K562 (cell line): ENCODE results near the gene MB21D2.

Source experiments
- CTCF ChIP-seq, 3 experiments: IDR thresholded peaks in 2 of 3; conservative IDR thresholded peaks in 1 of 3; 2 replicates each; pipeline ENCODE4 v1.5.1; 2011 to 2012; ENCODE audit warnings: low read length in 3 of 3, mild to moderate bottlenecking in 3 of 3, control low read depth in 2 of 3, improper control_type of control experiment in 1 of 3, inconsistent platforms in 1 of 3, low read depth in 1 of 3, mixed read lengths in 1 of 3, moderate library complexity in 1 of 3; ENCODE audit not compliant: insufficient read depth in 2 of 3
- ETV6 ChIP-seq, 3 experiments: fragments of 150-350 bp in 1 of 3; sonication (generic) in 1 of 3; formaldehyde crosslinking in 1 of 3; IDR thresholded peaks; 2 replicates each; pipeline versions ENCODE4 v1.6.1 to v1.8.0; 2014 to 2022; ENCODE audit warnings: borderline replicate concordance in 2 of 3, low read depth in 2 of 3, antibody characterized with exemption in 1 of 3, low read length in 1 of 3, mild to moderate bottlenecking in 1 of 3, missing genetic modification reagents in 1 of 3
- FOXK1 ChIP-seq: sonication (generic); formaldehyde crosslinking; IDR thresholded peaks from 2 replicates; pipeline ENCODE4 v1.8.0; 2022; ENCODE audit warnings: missing genetic modification reagents, mild to moderate bottlenecking, borderline replicate concordance
- HDAC2 ChIP-seq: fragments of 450-650 bp; IDR thresholded peaks from 2 replicates; pipeline ENCODE4 v1.6.1; 2016; ENCODE audit warnings: mild to moderate bottlenecking
- HIVEP1 ChIP-seq: fragments of 250-450 bp; sonication (Bioruptor Pico); IDR thresholded peaks from 2 replicates; pipeline ENCODE4 v1.4.0; 2020; ENCODE audit warnings: mild to moderate bottlenecking
- HNRNPH1 ChIP-seq: fragments of 200-400 bp; formaldehyde crosslinking; optimal IDR thresholded peaks from 2 replicates; pipeline ENCODE3; 2017; ENCODE audit warnings: low read depth, mild to moderate bottlenecking, low read length, moderate library complexity
- POLR2A ChIP-seq: fragments of 450-650 bp; conservative IDR thresholded peaks from 2 replicates; pipeline ENCODE4 v1.6.1; 2016
- RB1 ChIP-seq: fragments of 450-650 bp; IDR thresholded peaks from 2 replicates; pipeline ENCODE4 v1.6.1; 2017; ENCODE audit warnings: low read depth, mild to moderate bottlenecking
- SAFB ChIP-seq: fragments of 200-400 bp; formaldehyde crosslinking; IDR thresholded peaks from 2 replicates; pipeline ENCODE4 v1.6.1; 2017; ENCODE audit warnings: low read depth, low read length, borderline replicate concordance
- ZMIZ1 ChIP-seq, 2 experiments: fragments of 150-350 bp in 1 of 2; IDR thresholded peaks; 2 replicates each; pipeline ENCODE4 v1.6.1; 2012 to 2016; ENCODE audit warnings: low read depth in 2 of 2, low read length in 2 of 2, mild to moderate bottlenecking in 1 of 2, moderate library complexity in 1 of 2
- ZNF23 ChIP-seq: fragments of 250-450 bp; sonication (Bioruptor Pico); IDR thresholded peaks from 2 replicates; pipeline ENCODE4 v1.4.0; 2020; ENCODE audit warnings: mild to moderate bottlenecking
- ZNF76 ChIP-seq: fragments of 250-450 bp; sonication (Bioruptor Pico); IDR thresholded peaks from 2 replicates; pipeline ENCODE4 v1.4.0; 2020; ENCODE audit warnings: mild to moderate bottlenecking, moderate library complexity, borderline replicate concordance
- ZNF830 ChIP-seq: fragments of 250-450 bp; sonication (Bioruptor Pico); IDR thresholded peaks from 2 replicates; pipeline ENCODE4 v1.5.0; 2021; ENCODE audit warnings: mild to moderate bottlenecking
- TF ChIP-seq, protein P1 (sequence below), 2 experiments: fragments of 450-650 bp in 1 of 2; sonication (generic) in 1 of 2; formaldehyde crosslinking in 1 of 2; IDR thresholded peaks; 2 replicates each; pipeline versions ENCODE4 v1.7.1 to v1.9.0; 2016 to 2022; ENCODE audit warnings: inconsistent platforms in 1 of 2, mild to moderate bottlenecking in 1 of 2, missing genetic modification reagents in 1 of 2

DNA sequence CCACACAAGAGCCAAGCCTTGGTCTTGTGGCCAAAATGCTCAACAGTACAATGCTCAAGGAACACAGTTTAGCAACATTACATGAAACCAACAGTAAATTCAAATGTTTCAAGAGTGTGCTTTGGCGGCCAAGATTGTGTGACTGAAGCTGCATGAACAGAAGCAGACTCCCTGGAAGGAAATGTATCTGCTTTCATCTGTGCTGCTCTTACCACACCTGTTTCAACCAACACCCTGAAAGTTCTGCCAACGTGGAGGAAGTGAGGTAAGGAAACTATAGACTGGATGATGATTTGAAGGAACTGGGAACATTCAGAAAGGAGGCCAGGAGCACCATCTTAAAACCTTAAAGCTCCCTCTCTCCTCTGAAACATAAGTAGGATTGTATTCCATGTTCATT is 55.7 kb downstream of the MB21D2 start:
- TF ChIP-seq, protein P1, sequence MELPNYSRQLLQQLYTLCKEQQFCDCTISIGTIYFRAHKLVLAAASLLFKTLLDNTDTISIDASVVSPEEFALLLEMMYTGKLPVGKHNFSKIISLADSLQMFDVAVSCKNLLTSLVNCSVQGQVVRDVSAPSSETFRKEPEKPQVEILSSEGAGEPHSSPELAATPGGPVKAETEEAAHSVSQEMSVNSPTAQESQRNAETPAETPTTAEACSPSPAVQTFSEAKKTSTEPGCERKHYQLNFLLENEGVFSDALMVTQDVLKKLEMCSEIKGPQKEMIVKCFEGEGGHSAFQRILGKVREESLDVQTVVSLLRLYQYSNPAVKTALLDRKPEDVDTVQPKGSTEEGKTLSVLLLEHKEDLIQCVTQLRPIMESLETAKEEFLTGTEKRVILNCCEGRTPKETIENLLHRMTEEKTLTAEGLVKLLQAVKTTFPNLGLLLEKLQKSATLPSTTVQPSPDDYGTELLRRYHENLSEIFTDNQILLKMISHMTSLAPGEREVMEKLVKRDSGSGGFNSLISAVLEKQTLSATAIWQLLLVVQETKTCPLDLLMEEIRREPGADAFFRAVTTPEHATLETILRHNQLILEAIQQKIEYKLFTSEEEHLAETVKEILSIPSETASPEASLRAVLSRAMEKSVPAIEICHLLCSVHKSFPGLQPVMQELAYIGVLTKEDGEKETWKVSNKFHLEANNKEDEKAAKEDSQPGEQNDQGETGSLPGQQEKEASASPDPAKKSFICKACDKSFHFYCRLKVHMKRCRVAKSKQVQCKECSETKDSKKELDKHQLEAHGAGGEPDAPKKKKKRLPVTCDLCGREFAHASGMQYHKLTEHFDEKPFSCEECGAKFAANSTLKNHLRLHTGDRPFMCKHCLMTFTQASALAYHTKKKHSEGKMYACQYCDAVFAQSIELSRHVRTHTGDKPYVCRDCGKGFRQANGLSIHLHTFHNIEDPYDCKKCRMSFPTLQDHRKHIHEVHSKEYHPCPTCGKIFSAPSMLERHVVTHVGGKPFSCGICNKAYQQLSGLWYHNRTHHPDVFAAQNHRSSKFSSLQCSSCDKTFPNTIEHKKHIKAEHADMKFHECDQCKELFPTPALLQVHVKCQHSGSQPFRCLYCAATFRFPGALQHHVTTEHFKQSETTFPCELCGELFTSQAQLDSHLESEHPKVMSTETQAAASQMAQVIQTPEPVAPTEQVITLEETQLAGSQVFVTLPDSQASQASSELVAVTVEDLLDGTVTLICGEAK (IDR thresholded peaks at IDR 0.05): no peak
- TF ChIP-seq, protein P1 (CRISPR knock-in tag; IDR thresholded peaks at IDR 0.05): no peak
- TF ChIP-seq RB1 (no peak), HNRNPH1 (no peak), HIVEP1 (CRISPR knock-in tag) (no peak), ZNF830 (CRISPR knock-in tag) (no peak), POLR2A (no peak), ZNF23 (CRISPR knock-in tag) (no peak), FOXK1 (no peak), CTCF (IDR thresholded peaks at IDR 0.05 in 2 of 3, conservative IDR thresholded peaks at IDR 0.05 in 1 of 3; ENCODE audit: insufficient read depth in 2 of 3, low read depth in 1 of 3, low read length in 3 of 3) (no peak), ZNF76 (CRISPR knock-in tag) (no peak), SAFB (no peak), ETV6 (IDR thresholded peaks at IDR 0.05; ENCODE audit: borderline replicate concordance in 1 of 2, low read depth in 2 of 2, low read length in 1 of 2) (no peak), ETV6 (CRISPR knock-in tag; IDR thresholded peaks at IDR 0.05; ENCODE audit: borderline replicate concordance) (no peak), HDAC2 (no peak), ZMIZ1 (IDR thresholded peaks at IDR 0.05; ENCODE audit: low read depth in 2 of 2, low read length in 2 of 2) (no peak)
